ENCODE results near the gene WDR72.

GRCh38 chr15:53709821-53710220 is 49.6 kb downstream of the WDR72 start:
- TF ChIP-seq CTCF (IDR thresholded peaks at IDR 0.05) (no peak), POLR2A (IDR thresholded peaks at IDR 0.05) (no peak), EP300 (IDR thresholded peaks at IDR 0.05) (no peak)
